Astrocyte (in vitro differentiated cells and primary cell): ENCODE results near the gene FAM185A. TPM values are rescaled to one million over a fixed set of nuclear protein-coding genes. Genes with fewer than 3 reads are reported as not detected.

ENCODE experiments used
- DNase-seq: peaks from one replicate; pipeline ENCODE4 v3.0.0-alpha.2; 2010; ENCODE audit warnings: low read depth
- FAIRE-seq: peaks from 2 replicates; lab custom pipeline; 2011; peaks lifted over from hg19 to GRCh38; lab: Jason Lieb, UNC
- H2AFZ ChIP-seq: 2 replicates; pipeline ENCODE4 v1.6.0; 2012; ENCODE audit warnings: low read depth, low read length, inconsistent platforms
- H3K27ac ChIP-seq: 2 replicates; pipeline ENCODE4 v1.5.1; 2011; ENCODE audit warnings: low read depth, low read length, inconsistent platforms
- H3K27me3 ChIP-seq: 2 replicates; pipeline ENCODE4 v1.6.0; 2011; ENCODE audit warnings: low read length, inconsistent platforms; ENCODE audit not compliant: insufficient read depth
- H3K36me3 ChIP-seq: 2 replicates; pipeline ENCODE4 v1.5.1; 2011; ENCODE audit warnings: low read length, inconsistent platforms; ENCODE audit not compliant: insufficient read depth
- H3K4me1 ChIP-seq: 2 replicates; pipeline ENCODE4 v1.5.1; 2011; ENCODE audit warnings: low read length, inconsistent platforms; ENCODE audit not compliant: insufficient read depth
- H3K4me2 ChIP-seq: 2 replicates; pipeline ENCODE4 v1.6.0; 2012; ENCODE audit warnings: low read length, inconsistent platforms
- H3K4me3 ChIP-seq: 2 replicates; pipeline ENCODE4 v1.5.1; 2011; ENCODE audit warnings: low read depth, mild to moderate bottlenecking, low read length, inconsistent platforms; ENCODE audit not compliant: insufficient read depth
- H3K79me2 ChIP-seq: 2 replicates; pipeline ENCODE4 v1.6.0; 2012; ENCODE audit warnings: mild to moderate bottlenecking, low read length, inconsistent platforms; ENCODE audit not compliant: insufficient read depth
- H3K9ac ChIP-seq: 2 replicates; pipeline ENCODE4 v1.6.0; 2012; ENCODE audit warnings: mild to moderate bottlenecking, low read length, inconsistent platforms
- H3K9me3 ChIP-seq: 2 replicates; pipeline ENCODE4 v1.5.1; 2012; ENCODE audit warnings: low read depth, mild to moderate bottlenecking, low read length, inconsistent platforms; ENCODE audit not compliant: insufficient read depth
- H4K20me1 ChIP-seq: 2 replicates; pipeline ENCODE4 v1.6.0; 2012; ENCODE audit warnings: low read length, inconsistent platforms; ENCODE audit not compliant: insufficient read depth
- H3K27ac Mint-ChIP-seq: one replicate; pipeline ENCODE4 v1.8.0; 2021; ENCODE audit warnings: mild to moderate bottlenecking, mixed read lengths; ENCODE audit not compliant: unreplicated experiment
- H3K27me3 Mint-ChIP-seq: one replicate; pipeline ENCODE4 v1.8.0; 2021; ENCODE audit warnings: low read depth, mixed read lengths; ENCODE audit not compliant: unreplicated experiment
- H3K36me3 Mint-ChIP-seq: one replicate; pipeline ENCODE4 v1.8.0; 2021; ENCODE audit warnings: low read depth, mixed read lengths; ENCODE audit not compliant: unreplicated experiment
- H3K4me1 Mint-ChIP-seq: one replicate; pipeline ENCODE4 v1.8.0; 2021; ENCODE audit warnings: low read depth, mixed read lengths; ENCODE audit not compliant: unreplicated experiment
- H3K4me3 Mint-ChIP-seq: one replicate; pipeline ENCODE4 v1.8.0; 2021; ENCODE audit warnings: mild to moderate bottlenecking, moderate library complexity, mixed read lengths; ENCODE audit not compliant: unreplicated experiment
- H3K9me3 Mint-ChIP-seq: one replicate; pipeline ENCODE4 v1.8.0; 2021; ENCODE audit warnings: mild to moderate bottlenecking, mixed read lengths; ENCODE audit not compliant: unreplicated experiment
- EZH2 ChIP-seq: IDR thresholded peaks from 2 replicates; pipeline ENCODE4 v1.6.1; 2012; ENCODE audit warnings: mild to moderate bottlenecking, low read length, inconsistent platforms; ENCODE audit not compliant: insufficient read depth
- total RNA-seq: library from RNA; stranded (reverse); gene quantifications from 2 replicates; pipeline ENCODE4 v1.2.1, GENCODE V29; 2021
- TF ChIP-seq, protein P1 (sequence below): IDR thresholded peaks from 2 replicates; pipeline ENCODE4 v1.5.1; 2011; ENCODE audit warnings: low read depth, mild to moderate bottlenecking, inconsistent platforms, low read length, moderate library complexity; ENCODE audit not compliant: insufficient read depth

The FAM185A gene
- total RNA-seq, 1 donor from 2014 or later, result 4.9 TPM

DNA sequence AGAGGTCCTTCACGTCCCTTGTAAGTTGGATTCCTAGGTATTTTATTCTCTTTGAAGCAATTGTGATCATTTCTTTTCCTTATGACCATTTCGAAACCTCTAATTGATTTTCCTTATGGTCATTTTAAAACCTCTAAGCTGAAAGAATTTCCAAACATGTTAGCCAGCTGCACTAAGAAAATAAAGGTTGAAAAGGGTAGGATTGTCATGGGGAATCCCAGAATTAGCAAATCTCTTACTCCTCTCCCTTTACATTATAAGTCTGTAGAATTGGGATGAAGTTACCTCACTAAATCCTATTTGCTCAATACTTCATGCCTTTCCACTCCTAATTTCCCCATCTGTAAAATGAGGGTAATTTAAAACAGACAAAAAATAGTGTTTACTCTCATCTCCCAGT lies 79.5 kb downstream of the FAM185A start:
- peaks cover 19% of the 10 kb centered on the region for H3K4me1 ChIP-seq
- no peak overlapping the region for H3K4me2 ChIP-seq
- Mint-ChIP-seq H3K27me3 (no peaks in the 10 kb centered on the region), H3K36me3 (no peaks in the 10 kb centered on the region), H3K4me3 (no peak overlapping the region), H3K27ac (peak overlapping the region; percentile 26), H3K4me1 (peaks cover 21% of the 10 kb centered on the region), H3K9me3 (no peaks in the 10 kb centered on the region)
- H3K9me3 ChIP-seq, result no peaks in the 10 kb centered on the region
- H3K79me2 ChIP-seq, result no peaks in the 10 kb centered on the region
- H3K36me3 ChIP-seq, result no peaks in the 10 kb centered on the region
- no peak overlapping the region for H2AFZ ChIP-seq
- FAIRE-seq (no peak), DNase-seq (no peak)
- no peaks in the 10 kb centered on the region for H4K20me1 ChIP-seq
- H3K27me3 ChIP-seq, result no peaks in the 10 kb centered on the region
- TF ChIP-seq, protein P1, sequence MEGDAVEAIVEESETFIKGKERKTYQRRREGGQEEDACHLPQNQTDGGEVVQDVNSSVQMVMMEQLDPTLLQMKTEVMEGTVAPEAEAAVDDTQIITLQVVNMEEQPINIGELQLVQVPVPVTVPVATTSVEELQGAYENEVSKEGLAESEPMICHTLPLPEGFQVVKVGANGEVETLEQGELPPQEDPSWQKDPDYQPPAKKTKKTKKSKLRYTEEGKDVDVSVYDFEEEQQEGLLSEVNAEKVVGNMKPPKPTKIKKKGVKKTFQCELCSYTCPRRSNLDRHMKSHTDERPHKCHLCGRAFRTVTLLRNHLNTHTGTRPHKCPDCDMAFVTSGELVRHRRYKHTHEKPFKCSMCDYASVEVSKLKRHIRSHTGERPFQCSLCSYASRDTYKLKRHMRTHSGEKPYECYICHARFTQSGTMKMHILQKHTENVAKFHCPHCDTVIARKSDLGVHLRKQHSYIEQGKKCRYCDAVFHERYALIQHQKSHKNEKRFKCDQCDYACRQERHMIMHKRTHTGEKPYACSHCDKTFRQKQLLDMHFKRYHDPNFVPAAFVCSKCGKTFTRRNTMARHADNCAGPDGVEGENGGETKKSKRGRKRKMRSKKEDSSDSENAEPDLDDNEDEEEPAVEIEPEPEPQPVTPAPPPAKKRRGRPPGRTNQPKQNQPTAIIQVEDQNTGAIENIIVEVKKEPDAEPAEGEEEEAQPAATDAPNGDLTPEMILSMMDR, result no peak
- no peak for TF ChIP-seq EZH2
- no peak overlapping the region for H3K27ac ChIP-seq
- H3K9ac ChIP-seq, result no peak overlapping the region
- H3K4me3 ChIP-seq, result no peak overlapping the region

DNA sequence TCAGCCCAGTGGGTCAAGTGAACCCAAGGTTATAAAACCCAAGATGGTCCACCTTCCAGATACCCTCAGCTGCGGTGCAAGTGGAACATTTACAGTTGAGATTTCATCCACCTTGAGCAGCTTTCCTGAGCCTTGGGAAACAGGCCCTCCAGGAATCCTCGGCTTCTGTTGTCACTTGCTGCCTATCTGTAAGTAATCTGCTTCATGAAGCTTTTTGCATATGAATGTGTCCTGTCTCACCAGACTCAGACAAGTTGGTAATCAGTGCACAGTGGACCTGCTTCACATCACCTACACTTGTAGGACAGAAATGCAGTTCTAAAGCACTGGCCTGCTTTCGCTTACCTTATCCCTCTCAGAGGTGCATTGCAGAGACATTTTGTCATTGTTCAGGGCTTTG lies 80.3 kb downstream of the FAM185A start:
- Mint-ChIP-seq H3K9me3 (no peaks in the 10 kb centered on the region), H3K36me3 (no peaks in the 10 kb centered on the region), H3K4me1 (peaks cover 19% of the 10 kb centered on the region), H3K4me3 (no peak overlapping the region), H3K27ac (no peak overlapping the region), H3K27me3 (no peaks in the 10 kb centered on the region)
- no peaks in the 10 kb centered on the region for H3K36me3 ChIP-seq
- H3K4me2 ChIP-seq, result no peak overlapping the region
- no peak for DNase-seq
- H4K20me1 ChIP-seq, result no peaks in the 10 kb centered on the region
- no peak overlapping the region for H3K9ac ChIP-seq
- no peaks in the 10 kb centered on the region for H3K27me3 ChIP-seq
- no peak overlapping the region for H3K4me3 ChIP-seq
- peaks cover 14% of the 10 kb centered on the region for H3K4me1 ChIP-seq
- no peak for FAIRE-seq
- TF ChIP-seq, protein P1, result no peak
- TF ChIP-seq EZH2, result no peak
- no peak overlapping the region for H3K27ac ChIP-seq
- no peaks in the 10 kb centered on the region for H3K9me3 ChIP-seq
- no peak overlapping the region for H2AFZ ChIP-seq
- H3K79me2 ChIP-seq, result no peaks in the 10 kb centered on the region

DNA sequence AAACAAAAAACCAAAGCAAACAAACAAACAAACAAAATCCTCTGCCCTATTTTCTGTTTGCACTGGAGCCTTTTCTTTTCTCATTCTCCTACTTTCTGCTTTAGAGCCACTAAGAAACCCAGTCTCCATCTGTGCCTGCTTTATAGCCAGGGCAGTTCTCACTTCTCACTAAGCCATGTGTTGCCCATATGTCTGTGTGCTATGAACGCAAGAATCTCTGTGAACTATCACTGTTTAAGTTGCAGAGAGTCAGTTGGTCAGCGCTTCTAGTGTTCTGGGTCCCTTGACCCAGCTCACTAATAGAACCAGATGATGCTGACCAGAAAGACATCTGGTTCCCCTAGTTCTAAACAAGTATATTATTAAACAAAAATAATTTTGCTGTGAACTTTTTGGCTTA lies 81.4 kb downstream of the FAM185A start:
- no peak overlapping the region for H2AFZ ChIP-seq
- peaks cover 20% of the 10 kb centered on the region for H3K4me1 ChIP-seq
- H3K9ac ChIP-seq, result no peak overlapping the region
- H3K4me3 ChIP-seq, result no peak overlapping the region
- no peaks in the 10 kb centered on the region for H4K20me1 ChIP-seq
- Mint-ChIP-seq H3K4me1 (peaks cover 26% of the 10 kb centered on the region), H3K27me3 (no peaks in the 10 kb centered on the region), H3K4me3 (no peak overlapping the region), H3K27ac (no peak overlapping the region), H3K36me3 (no peaks in the 10 kb centered on the region), H3K9me3 (no peaks in the 10 kb centered on the region)
- FAIRE-seq, result no peak
- H3K4me2 ChIP-seq, result no peak overlapping the region
- no peaks in the 10 kb centered on the region for H3K27me3 ChIP-seq
- H3K36me3 ChIP-seq, result no peaks in the 10 kb centered on the region
- no peak for DNase-seq
- TF ChIP-seq, protein P1, result no peak
- TF ChIP-seq EZH2, result no peak
- H3K79me2 ChIP-seq, result no peaks in the 10 kb centered on the region
- H3K9me3 ChIP-seq, result no peaks in the 10 kb centered on the region
- no peak overlapping the region for H3K27ac ChIP-seq
